GM12872 (cell line): Measurements from ENCODE around the gene CD300H.

ENCODE experiments used
- TF ChIP-seq, protein P1 (sequence below): IDR thresholded peaks from 3 replicates; pipeline ENCODE4 v1.5.1; 2011; ENCODE audit warnings: low read depth, mild to moderate bottlenecking, low read length, moderate library complexity; ENCODE audit not compliant: insufficient read depth

The CD300H gene

DNA sequence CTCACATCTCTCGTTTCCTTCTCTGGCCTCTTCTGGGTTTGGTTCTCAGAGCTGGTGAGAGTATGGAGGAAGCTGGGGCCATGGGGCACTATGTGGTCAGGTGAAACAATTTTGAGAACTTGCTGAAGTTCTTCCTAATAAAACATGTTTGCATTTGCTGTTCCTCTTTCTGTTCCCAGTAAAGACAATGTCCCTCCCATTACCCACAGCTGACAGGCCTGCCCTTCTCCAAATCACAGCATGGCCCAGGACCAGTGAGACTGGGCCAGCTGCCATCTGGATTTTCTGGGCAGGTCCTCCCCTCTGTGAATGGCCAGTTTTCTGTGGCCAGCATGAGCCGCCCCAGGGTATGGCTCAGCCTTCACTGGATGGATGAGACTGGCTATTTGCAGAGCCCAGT is at the start of gene CD300H:
Gene CD300H (minus strand): TSS at position 113 of the 400 bp plus-strand sequence.
- TF ChIP-seq, protein P1, sequence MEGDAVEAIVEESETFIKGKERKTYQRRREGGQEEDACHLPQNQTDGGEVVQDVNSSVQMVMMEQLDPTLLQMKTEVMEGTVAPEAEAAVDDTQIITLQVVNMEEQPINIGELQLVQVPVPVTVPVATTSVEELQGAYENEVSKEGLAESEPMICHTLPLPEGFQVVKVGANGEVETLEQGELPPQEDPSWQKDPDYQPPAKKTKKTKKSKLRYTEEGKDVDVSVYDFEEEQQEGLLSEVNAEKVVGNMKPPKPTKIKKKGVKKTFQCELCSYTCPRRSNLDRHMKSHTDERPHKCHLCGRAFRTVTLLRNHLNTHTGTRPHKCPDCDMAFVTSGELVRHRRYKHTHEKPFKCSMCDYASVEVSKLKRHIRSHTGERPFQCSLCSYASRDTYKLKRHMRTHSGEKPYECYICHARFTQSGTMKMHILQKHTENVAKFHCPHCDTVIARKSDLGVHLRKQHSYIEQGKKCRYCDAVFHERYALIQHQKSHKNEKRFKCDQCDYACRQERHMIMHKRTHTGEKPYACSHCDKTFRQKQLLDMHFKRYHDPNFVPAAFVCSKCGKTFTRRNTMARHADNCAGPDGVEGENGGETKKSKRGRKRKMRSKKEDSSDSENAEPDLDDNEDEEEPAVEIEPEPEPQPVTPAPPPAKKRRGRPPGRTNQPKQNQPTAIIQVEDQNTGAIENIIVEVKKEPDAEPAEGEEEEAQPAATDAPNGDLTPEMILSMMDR = no peak

DNA sequence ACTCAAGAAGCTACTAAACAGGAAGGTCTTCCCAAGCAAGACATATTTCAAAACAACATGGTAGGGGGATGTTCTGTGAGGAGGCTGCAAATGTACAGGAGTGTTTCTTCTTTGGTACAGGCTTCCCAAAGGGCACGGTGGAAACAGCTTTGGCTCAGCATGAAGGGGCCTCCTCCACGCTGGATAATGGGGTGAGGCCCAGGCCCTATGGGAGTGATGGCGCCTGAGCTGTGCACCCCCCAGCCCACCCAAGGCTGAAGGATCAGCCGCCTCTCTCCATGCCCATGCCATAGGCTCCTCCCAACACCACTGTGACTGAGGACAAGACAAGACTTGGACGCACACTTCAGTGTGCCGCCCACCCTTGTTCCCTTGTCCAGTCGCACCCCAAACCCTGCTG is 49.4 kb upstream of the CD300H start:
- TF ChIP-seq, protein P1 = no peak

DNA sequence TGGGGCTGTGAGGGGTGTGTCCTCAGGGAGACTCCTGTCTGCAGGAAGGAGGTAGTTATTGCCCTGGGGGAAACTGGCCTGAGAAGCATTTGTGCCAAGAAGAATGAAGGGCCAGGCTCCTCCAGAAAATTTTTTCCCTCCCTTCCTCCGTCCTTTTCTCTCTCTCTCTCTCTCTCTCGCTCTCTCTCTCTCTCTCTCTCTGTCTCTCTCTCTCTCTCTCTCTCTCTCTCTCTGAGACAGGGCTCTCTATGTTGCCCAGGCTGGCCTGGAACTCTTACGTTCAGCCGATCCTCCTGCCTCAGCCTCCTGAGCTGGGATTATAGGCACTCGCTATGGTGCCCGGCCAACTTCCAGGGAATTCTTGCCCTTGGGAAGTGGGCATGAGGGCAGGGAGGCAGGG is 44.7 kb upstream of the CD300H start:
- TF ChIP-seq, protein P1 = no peak

DNA sequence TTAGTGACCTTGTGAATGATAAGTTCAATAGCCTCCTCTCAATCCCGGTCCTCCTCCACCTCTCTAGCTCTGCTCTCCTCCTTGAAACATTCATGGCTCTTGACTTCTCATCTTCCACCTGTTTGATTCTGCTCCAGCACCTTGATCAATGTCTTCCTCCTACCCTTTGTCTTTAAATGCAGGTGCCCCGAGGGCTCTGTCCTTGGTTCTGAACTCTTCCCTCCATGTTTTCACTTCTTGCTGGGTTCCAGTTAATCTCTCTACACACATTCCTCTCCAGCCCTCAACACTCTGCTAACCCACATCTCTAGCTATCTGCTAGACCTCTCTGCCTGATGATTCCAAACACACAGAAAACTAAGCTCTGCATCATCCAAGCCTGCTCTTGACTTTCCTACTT is 42.8 kb upstream of the CD300H start:
- TF ChIP-seq, protein P1 = no peak

DNA sequence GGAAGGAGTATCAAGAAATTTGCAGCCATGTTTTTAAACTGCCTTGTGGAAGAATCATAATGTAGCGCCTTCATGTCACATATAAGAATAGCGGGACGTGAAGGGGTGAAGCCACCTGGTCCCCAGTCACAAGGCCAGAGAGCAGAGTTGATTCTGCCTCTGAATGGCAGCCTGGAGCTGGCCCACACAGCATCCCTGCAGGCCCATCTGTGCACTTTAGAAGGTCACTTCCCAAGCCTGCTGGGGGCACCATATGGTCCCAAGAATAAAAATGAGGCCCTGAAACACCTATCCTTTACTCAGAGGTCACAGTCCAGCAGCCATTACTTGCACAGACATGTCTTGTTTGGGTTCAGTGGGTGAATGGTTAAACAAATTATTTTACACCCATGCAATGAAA is 41.2 kb upstream of the CD300H start:
- TF ChIP-seq, protein P1 = no peak

DNA sequence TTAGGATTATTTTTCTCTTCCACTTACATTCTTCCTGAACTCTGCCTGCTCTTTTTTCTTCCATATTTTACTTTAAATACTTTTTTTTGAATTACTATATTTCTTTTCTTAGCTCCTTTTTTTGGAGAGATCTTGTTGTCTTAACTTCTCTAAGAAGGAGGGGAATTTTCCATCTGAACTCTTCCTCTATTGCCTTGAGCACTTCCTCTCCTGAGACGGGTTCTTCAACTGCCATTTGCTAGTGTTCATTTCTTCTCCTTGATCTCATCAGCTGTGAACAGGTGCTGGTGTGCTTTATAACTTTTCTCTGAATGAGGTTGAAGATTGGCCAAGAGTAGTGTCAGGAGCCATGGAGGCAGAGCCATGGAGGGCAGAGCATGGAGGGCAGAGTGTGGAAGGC is 39.9 kb upstream of the CD300H start:
- TF ChIP-seq, protein P1 = no peak

DNA sequence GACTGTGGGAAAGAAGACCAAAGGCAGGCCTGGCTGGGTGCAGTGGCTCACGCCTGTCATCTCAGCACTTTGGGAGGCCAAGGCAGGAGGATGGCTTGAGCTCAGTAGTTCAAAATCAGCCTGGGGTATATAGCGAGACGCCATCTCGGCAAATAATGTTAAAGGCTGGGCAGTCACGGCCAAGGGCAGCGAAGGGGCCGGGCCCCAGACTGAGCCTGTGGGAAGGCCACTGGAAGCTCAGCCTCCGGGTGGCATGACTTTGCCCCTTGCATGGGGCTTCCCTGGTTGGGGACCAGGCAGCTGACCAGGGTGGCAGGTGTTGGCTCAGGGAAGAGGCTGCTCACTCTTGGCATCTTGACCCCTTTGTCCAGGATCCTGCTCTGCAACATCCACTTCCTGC is 38.7 kb upstream of the CD300H start:
- TF ChIP-seq, protein P1 = no peak

DNA sequence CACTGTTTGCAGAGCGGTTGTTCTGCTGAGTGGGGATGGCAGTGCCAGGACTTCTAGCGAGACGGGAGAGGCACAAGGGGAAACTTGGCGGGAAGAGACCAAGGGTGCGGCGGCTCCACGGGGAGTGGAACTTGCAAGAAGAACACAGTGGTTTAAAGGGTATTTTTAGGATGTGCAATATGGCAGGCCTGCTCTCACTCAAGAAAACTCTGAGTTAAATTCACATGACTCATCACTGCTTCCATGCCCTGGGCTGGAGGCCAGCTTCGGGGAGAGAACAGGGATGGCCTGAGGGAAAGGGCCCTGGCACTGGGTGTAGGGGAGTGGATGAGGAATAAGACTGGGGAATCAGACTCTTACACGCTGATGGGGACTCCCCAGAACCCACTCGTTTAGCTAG is 38.1 kb upstream of the CD300H start:
- TF ChIP-seq, protein P1 = no peak
